GM18505 (cell line): ENCODE measurements around the gene SLC6A19.

Source experiments
- ATAC-seq: cut with Tn5 transposase; IDR thresholded peaks from one replicate; pipeline ENCODE4 v1.9.1; 2021; ENCODE audit not compliant: unreplicated experiment
- POLR2A ChIP-seq: IDR thresholded peaks from 4 replicates; pipeline ENCODE4 v1.6.1; 2011; ENCODE audit warnings: borderline replicate concordance; ENCODE audit not compliant: insufficient read depth, insufficient read length; ENCODE audit errors: extremely low read depth

SLC6A19 gene

DNA sequence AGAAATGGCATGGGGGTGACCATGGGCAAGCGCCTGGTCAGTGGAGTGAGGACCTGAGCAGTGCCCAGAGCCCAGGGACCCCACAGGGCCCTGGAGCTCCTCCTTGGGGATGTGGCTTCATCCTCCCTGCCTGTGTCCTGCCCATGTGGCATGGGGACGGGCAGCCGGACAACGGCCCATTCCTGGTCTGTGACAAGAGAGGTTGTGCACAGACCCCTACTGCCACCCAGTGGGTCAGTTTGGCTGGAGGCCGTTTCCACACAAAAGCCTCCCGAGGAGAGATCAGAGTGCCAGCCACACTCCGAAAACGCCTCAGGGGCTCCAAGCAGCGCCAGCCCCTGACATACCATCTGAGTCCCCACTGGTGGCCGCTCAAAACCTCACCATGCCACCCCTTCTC lies 43.6 kb downstream of the SLC6A19 start:
- TF ChIP-seq POLR2A, result no peak
- no peak for ATAC-seq

- no peak for ATAC-seq
- TF ChIP-seq POLR2A, result no peak
These were observed 44.6 kb downstream of the SLC6A19 start for GRCh38 chr5:1245905-1246576.

DNA sequence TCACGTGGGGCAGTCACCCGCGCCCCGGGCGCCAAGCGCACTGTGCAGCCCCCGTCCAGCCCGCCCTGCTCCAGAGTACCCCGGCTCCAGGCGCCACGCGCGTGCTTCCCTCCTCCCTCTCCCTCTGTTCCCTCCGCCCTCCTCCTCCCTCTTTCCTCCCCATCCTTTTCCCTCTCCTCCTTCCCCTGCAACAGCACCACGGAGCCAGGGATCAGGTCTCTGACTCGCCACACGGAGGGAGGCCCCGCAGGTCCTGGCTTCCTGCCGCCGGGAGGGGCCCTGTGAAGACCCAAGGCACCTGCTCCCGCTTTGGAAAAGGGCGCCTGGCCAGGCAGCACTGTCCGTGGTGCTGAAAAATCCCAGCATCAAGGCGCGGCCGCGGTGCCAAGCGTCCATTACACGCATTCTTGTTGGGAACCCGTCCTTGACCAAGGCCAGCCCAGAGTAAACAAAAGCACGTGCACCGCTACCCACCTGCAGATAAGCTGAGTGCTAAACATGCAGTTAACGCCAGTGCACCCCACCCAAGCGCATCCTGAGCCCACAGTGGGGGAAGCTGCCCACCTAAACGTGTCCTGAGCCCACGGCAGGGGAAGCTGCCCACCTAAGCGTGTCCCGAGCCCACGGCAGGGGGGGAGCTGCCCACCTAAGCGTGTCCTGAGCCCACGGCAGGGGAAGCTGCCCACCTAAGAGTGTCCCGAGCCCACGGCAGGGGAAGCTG lies 45.5 kb downstream of the SLC6A19 start:
- no peak for ATAC-seq
- TF ChIP-seq POLR2A, result no peak

GRCh38 chr5:1247811-1248210 lies 46.4 kb downstream of the SLC6A19 start:
- no peak for ATAC-seq

DNA sequence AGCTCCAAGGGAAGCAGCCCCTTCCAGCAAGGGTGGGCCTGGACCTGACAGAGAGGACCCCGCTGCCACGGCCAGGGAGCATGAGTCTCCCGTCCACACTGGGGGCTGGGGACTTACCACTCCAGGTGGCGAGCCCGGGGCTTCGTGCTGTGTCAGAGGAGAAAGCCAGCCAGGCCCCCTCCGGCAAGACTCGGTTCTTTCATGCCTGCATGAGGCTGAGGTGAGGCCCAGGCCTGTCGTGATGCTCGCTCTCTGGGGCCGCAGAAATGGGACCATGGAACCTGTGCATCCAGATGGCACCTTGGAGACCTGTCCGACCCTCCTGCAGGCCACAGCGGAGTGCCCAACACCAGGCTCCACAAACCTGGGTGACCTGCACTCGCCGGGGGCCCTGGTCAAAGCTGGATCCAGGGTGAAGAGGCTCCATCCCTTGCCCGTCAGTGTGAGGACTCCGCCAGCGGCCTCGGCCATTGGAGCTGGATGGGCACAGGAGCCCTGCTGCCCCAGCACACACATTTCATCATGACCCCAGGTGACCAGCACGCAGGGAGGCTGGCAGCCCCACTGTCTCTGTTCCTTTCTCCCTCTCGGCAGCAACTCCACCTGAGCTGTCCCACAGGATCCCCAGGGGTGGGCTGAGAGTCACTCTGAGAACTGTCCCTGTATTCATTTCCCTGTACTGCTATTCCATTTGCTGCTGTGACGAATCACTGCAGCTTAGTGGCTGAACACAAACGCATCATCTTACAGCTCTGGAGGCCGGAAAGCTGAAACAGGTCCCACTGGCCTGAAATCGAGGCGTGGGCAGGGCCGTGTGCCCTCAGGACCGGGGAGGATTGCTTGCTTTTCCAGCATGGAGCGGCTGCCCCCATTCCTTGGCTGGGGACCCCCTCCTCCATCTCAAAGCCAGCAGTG lies 48.2 kb downstream of the SLC6A19 start:
- TF ChIP-seq POLR2A, result no peak
- ATAC-seq, result no peak

More at GRCh38 chr5:1247811-1248210, 46.4 kb downstream of the SLC6A19 start:
- no peak for TF ChIP-seq POLR2A

- TF ChIP-seq POLR2A, result no peak
- no peak for ATAC-seq
These were observed 50.5 kb downstream of the SLC6A19 start for GRCh38 chr5:1251678-1252580.

DNA sequence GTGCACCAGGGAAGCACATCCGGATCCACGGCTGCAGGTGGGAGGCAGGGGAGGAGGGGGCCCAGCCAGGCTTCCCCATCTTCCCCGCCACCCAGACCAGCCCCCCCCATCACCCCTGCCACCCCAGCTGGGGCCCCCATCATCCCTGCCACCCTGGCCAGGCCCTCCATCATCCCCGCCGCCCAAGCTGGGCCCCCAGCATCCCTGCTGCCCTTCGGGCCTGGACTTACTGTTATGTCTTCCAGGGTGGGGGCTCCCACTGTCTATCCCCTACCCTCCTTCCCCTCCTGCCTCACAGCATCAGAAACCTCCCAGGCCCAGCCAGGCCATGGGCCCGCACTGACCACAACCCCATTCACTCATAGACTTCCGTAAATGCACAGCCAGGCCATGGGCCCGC lies 51.3 kb downstream of the SLC6A19 start:
- TF ChIP-seq POLR2A, result no peak
- ATAC-seq, result no peak

GRCh38 chr5:1253456-1254105 lies 52.2 kb downstream of the SLC6A19 start:
- no peak for TF ChIP-seq POLR2A
- no peak for ATAC-seq

GRCh38 chr5:1254196-1254595 lies 52.8 kb downstream of the SLC6A19 start:
- no peak for ATAC-seq
- no peak for TF ChIP-seq POLR2A

GRCh38 chr5:1255081-1255561 lies 53.7 kb downstream of the SLC6A19 start:
- no peak for ATAC-seq
- no peak for TF ChIP-seq POLR2A

DNA sequence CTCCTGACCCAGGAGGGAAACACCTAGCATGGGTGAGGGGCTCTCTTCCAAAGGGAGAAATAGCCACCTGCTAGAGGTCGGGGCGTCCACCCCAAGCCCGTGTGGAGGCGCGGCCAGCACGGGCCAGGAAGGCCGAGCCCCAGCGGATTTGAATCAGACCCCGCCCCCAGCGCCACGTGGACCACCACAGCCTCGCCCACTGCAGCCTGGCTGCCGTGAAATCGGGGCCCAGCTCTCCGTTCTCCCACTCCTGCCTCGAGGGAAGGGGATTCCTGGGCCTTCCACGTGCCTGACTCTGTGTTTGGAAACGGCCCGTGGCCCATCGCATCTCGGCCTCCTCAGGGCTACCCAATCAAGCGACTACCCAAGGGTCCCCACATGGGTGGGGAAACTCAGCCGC lies 55.4 kb downstream of the SLC6A19 start:
- no peak for ATAC-seq
- no peak for TF ChIP-seq POLR2A

DNA sequence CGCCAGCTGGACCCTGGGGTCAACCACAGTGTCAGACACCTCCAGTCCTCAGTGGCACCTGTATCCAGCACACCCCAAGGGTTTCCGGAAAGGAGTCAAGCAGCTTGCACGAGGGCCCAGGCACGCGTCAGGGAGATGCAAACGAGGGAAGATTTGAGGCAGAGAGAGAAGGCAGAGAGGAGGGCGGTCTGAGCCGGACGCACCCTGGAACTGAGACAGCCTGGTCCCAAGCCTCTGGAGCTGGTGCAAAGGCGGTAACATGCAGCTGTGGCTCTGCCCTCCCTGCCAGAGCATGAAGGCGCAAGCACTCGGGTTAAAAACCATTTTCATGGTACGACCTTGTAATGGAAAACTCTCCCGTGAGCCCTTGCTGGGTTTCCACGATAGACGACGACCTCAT lies 56.0 kb downstream of the SLC6A19 start:
- no peak for ATAC-seq
- TF ChIP-seq POLR2A, result no peak

- no peak for TF ChIP-seq POLR2A
These were observed 56.4 kb downstream of the SLC6A19 start for GRCh38 chr5:1257841-1258240.

More at GRCh38 chr5:1257841-1258240, 56.4 kb downstream of the SLC6A19 start:
- ATAC-seq, result no peak
